Mesothelial cell of epicardium (in vitro differentiated cells): ENCODE data around the gene DIAPH2. TPM values are rescaled to one million over a fixed set of nuclear protein-coding genes. Genes with fewer than 3 reads are reported as not detected.

Experiments used
- DNase-seq, 2 experiments: peaks; one replicate each; pipeline ENCODE4 v3.0.0; 2021; ENCODE audit warnings: low spot score in 2 of 2; ENCODE audit not compliant: unreplicated experiment in 2 of 2
- H3K27ac Mint-ChIP-seq: 2 replicates; pipeline ENCODE4 v1.8.0; 2021; ENCODE audit warnings: mixed read lengths
- H3K27me3 Mint-ChIP-seq: 2 replicates; pipeline ENCODE4 v1.8.0; 2021; ENCODE audit warnings: low read depth, mixed read lengths
- H3K36me3 Mint-ChIP-seq: 2 replicates; pipeline ENCODE4 v1.8.0; 2021; ENCODE audit warnings: mixed read lengths
- H3K4me1 Mint-ChIP-seq: 2 replicates; pipeline ENCODE4 v1.8.0; 2021; ENCODE audit warnings: mixed read lengths
- H3K4me3 Mint-ChIP-seq: 2 replicates; pipeline ENCODE4 v1.8.0; 2021; ENCODE audit warnings: mild to moderate bottlenecking, moderate library complexity, mixed read lengths
- H3K9me3 Mint-ChIP-seq: 2 replicates; pipeline ENCODE4 v1.8.0; 2021; ENCODE audit warnings: mixed read lengths
- total RNA-seq: library from RNA; stranded (reverse); gene quantifications from 3 replicates; pipeline ENCODE4 v1.2.1, GENCODE V29; 2021
- TF ChIP-seq, protein P1 (sequence below): fragments of 200-600 bp; sonication (generic); IDR thresholded peaks from one replicate; pipeline ENCODE4 v1.5.0; 2021; ENCODE audit warnings: antibody characterized with exemption; ENCODE audit not compliant: unreplicated experiment

The DIAPH2 gene
- total RNA-seq, 1 donor from 2014 or later = 19.2 TPM

DNA sequence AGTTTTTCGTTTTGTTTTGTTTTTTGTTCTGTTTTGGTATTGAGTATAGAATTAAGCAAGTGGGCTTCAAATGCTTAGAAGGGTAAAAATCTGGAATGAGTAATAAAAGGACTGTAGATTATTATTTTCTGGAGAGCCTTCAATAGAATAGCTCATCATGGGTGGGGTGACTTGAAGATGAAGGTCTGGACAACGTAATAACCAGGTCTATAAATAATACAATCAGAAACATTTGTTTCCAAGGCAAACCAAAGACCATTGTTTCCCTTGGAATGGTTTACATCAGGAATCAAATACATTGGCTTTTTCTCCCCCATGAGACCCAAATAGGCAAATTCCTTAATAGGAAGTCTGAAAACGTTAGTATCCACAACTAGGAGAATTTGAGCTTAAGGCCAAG, 920.6 kb downstream of the DIAPH2 start:
- no peak overlapping the region for H3K4me3 Mint-ChIP-seq
- no peak for DNase-seq
- H3K27me3 Mint-ChIP-seq = no peaks in the 10 kb centered on the region
- TF ChIP-seq, protein P1, sequence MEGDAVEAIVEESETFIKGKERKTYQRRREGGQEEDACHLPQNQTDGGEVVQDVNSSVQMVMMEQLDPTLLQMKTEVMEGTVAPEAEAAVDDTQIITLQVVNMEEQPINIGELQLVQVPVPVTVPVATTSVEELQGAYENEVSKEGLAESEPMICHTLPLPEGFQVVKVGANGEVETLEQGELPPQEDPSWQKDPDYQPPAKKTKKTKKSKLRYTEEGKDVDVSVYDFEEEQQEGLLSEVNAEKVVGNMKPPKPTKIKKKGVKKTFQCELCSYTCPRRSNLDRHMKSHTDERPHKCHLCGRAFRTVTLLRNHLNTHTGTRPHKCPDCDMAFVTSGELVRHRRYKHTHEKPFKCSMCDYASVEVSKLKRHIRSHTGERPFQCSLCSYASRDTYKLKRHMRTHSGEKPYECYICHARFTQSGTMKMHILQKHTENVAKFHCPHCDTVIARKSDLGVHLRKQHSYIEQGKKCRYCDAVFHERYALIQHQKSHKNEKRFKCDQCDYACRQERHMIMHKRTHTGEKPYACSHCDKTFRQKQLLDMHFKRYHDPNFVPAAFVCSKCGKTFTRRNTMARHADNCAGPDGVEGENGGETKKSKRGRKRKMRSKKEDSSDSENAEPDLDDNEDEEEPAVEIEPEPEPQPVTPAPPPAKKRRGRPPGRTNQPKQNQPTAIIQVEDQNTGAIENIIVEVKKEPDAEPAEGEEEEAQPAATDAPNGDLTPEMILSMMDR = no peak
- no peaks in the 10 kb centered on the region for H3K36me3 Mint-ChIP-seq
- peaks cover 33% of the 10 kb centered on the region for H3K4me1 Mint-ChIP-seq
- H3K27ac Mint-ChIP-seq = no peak overlapping the region
- H3K9me3 Mint-ChIP-seq = peaks cover 18% of the 10 kb centered on the region

DNA sequence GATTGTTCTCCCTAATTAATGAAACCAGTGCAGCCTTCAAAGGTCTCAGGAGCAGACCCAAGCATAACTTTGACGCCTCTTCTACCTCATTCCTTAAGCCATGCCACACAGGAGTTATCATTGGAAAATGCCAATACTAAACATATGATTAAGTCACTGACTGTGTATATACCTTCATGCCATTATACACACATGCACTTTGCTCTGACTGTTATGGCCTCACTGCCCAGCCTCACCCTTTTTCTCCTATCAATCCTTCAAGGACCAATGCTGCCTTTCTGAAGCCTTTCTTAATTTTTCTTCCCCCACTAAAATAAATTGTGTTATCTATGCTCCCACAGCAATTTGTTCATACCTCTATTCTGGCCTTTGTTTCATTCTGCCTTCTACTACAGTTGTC, 924.7 kb downstream of the DIAPH2 start:
- peaks cover 4% of the 10 kb centered on the region for H3K9me3 Mint-ChIP-seq
- H3K36me3 Mint-ChIP-seq = no peaks in the 10 kb centered on the region
- H3K4me1 Mint-ChIP-seq = peaks cover 20% of the 10 kb centered on the region
- no peak for DNase-seq
- TF ChIP-seq, protein P1 = no peak
- no peaks in the 10 kb centered on the region for H3K27me3 Mint-ChIP-seq
- no peak overlapping the region for H3K27ac Mint-ChIP-seq
- no peak overlapping the region for H3K4me3 Mint-ChIP-seq

DNA sequence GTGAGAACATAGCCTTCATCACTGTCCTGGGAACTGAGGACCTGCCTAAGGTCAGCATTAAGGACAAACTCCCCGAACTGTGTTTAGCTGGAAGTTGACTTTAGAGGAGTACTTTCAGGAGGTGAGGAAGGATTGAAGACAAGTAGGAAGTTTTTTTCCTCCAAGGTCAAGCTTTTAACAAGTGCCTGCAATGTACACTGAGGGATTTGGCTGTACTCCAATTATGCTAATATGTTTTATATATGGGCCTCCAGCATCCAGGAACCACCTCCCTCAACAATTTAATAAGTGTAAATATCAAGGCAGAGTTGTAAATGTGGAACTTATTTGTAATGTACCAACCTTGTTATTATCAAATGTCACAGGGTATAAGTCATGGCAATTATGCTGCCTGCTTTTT, 925.3 kb downstream of the DIAPH2 start:
- TF ChIP-seq, protein P1 = no peak
- H3K4me1 Mint-ChIP-seq = peaks cover 20% of the 10 kb centered on the region
- no peaks in the 10 kb centered on the region for H3K36me3 Mint-ChIP-seq
- no peak overlapping the region for H3K4me3 Mint-ChIP-seq
- no peak for DNase-seq
- peaks cover 4% of the 10 kb centered on the region for H3K9me3 Mint-ChIP-seq
- no peaks in the 10 kb centered on the region for H3K27me3 Mint-ChIP-seq
- no peak overlapping the region for H3K27ac Mint-ChIP-seq

DNA sequence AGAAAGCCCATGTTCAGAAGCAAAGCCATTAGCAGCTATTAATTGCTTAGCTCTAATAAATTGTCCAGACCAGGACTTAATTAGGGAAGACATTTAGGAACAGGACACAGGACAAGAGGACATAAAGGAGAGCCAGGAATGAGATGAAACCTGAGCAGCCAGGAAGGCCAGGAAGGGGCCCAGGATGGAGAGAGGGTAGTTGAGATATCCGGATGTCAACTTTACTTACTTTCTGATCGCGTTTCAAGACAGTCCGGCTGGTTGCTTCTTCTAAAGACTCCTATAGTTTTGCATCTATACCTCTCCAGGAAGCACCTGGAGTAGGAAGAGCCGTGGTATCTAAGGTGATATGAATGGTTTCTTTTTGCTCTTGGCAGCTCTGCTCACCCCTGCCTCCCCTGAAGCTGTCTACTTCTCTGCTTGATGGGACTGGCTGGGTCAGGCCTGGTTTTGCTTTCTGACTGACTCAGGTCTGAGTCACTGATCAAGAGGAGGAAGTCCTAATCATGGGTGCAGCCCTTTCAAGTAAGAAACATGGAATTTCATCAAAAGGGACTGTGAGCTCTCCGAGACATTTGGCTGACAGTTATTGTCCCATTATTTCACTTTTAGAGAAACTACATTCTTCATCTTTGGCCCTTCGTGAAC, 932.4 kb downstream of the DIAPH2 start:
- Mint-ChIP-seq H3K9me3 (no peaks in the 10 kb centered on the region), H3K4me1 (peaks cover 16% of the 10 kb centered on the region), H3K36me3 (no peaks in the 10 kb centered on the region), H3K27ac (no peak overlapping the region), H3K4me3 (no peak overlapping the region), H3K27me3 (no peaks in the 10 kb centered on the region)
- TF ChIP-seq, protein P1 = no peak
- DNase-seq = no peak

DNA sequence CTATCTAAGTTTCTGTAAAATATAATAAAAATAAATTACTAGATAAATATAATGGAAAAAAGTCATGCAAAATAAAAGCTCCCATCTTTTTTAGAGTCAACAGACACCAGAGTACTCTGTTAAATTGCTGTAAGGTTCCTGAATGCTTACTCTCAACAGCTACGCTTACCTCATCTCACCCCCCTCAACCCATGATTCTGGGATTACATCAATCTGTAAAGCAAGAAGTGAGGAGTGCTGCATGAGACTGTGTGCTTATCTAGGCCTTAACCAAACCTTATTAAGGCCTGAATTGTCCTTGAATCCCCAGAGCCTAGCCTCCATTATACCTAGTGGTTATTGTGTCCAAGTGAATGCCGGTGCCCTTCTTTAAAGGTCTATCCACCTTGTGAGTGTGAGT, 934.9 kb downstream of the DIAPH2 start:
- no peaks in the 10 kb centered on the region for H3K9me3 Mint-ChIP-seq
- peaks cover 16% of the 10 kb centered on the region for H3K4me1 Mint-ChIP-seq
- no peaks in the 10 kb centered on the region for H3K27me3 Mint-ChIP-seq
- H3K4me3 Mint-ChIP-seq = no peak overlapping the region
- no peak overlapping the region for H3K27ac Mint-ChIP-seq
- DNase-seq = no peak
- TF ChIP-seq, protein P1 = no peak
- H3K36me3 Mint-ChIP-seq = no peaks in the 10 kb centered on the region

DNA sequence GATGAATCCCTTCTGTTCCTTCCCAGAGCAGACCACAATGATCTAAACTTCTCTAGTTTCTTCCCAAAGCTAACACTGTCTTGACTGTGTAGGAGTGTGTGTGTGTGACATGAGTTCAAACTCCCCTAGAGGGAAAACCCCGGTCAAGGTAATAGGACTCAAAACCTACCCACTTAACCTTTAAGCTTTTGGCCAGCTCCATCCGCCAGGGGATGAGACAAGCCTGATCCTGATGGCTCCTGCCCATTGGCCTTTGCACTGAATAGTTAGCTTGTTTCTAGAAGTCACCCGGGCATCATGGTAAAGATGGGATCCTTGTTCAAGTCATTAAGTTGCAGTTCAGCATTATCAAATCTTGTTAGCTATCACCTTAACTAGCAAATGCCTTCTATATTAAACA, 937.5 kb downstream of the DIAPH2 start:
- no peaks in the 10 kb centered on the region for H3K27me3 Mint-ChIP-seq
- H3K9me3 Mint-ChIP-seq = peaks cover 4% of the 10 kb centered on the region
- H3K27ac Mint-ChIP-seq = no peak overlapping the region
- H3K36me3 Mint-ChIP-seq = no peaks in the 10 kb centered on the region
- TF ChIP-seq, protein P1 = no peak
- peaks cover 10% of the 10 kb centered on the region for H3K4me1 Mint-ChIP-seq
- no peak overlapping the region for H3K4me3 Mint-ChIP-seq
- no peak for DNase-seq
